GM12878 (cell line): ENCODE measurements around the gene GMDS. TPM values are rescaled to one million over a fixed set of nuclear protein-coding genes. Genes with fewer than 3 reads are reported as not detected.

Experiments used
- ATAC-seq: fragments of 200-7000 bp; cut with Tn5 transposase; 3 replicates; pipeline ENCODE4 v1.9.1; 2020; ENCODE audit warnings: mild to moderate bottlenecking, moderate library complexity
- BruUV-seq: library from RNA; stranded (reverse); fragments of 400-500 nt; replicated peaks from 2 replicates; lab custom pipeline; 2021; lab: Mats Ljungman, UMichigan
- CTCF ChIA-PET: fragments of 300-600 bp; sonication (Branson Sonifier 250); formaldehyde crosslinking; extraction: SDS; loops from one replicate; lab custom pipeline; 2021; ENCODE audit warnings: inconsistent platforms; lab: Yijun Ruan, JAX
- POLR2A ChIA-PET: fragments of 350-600 bp; formaldehyde crosslinking; extraction: SDS; loops from one replicate; lab custom pipeline; 2021; ENCODE audit warnings: inconsistent platforms; lab: Charles Lee
- RAD21 ChIA-PET: fragments of 300-600 bp; sonication (Branson Sonifier 250); formaldehyde crosslinking; loops from one replicate; lab custom pipeline; 2023; ENCODE audit warnings: antibody characterized with exemption; ENCODE audit not compliant: unreplicated experiment; lab: Charles Lee
- SMC1A ChIA-PET: fragments of 300-600 bp; sonication (Branson Sonifier 250); formaldehyde crosslinking; loops from one replicate; lab custom pipeline; 2023; ENCODE audit not compliant: unreplicated experiment, uncharacterized antibody; lab: Charles Lee
- DNase-seq: peaks from one replicate; pipeline ENCODE4 v3.0.0-alpha.2; 2011; ENCODE audit warnings: low read depth, low spot score
- FAIRE-seq: peaks from 3 replicates; lab custom pipeline; 2011; peaks lifted over from hg19 to GRCh38; lab: Jason Lieb, UNC
- H2AFZ ChIP-seq: 2 replicates; pipeline ENCODE4 v1.6.0; 2011; ENCODE audit warnings: low read depth, low read length, control low read depth; ENCODE audit not compliant: control insufficient read depth
- H3K27ac ChIP-seq: 2 replicates; pipeline ENCODE4 v1.5.1; 2011; ENCODE audit warnings: control low read depth; ENCODE audit not compliant: control insufficient read depth, insufficient read depth
- H3K27me3 ChIP-seq, 2 experiments: replicated peaks in 1 of 2; 2 replicates each; pipeline versions ENCODE4 v1.6.0 to v1.6.1; 2011; ENCODE audit warnings: low read length in 1 of 2; ENCODE audit not compliant: control insufficient read depth in 2 of 2, insufficient read depth in 2 of 2
- H3K36me3 ChIP-seq, 2 experiments: 2 replicates each; pipeline ENCODE4 v1.5.1; 2011; ENCODE audit warnings: low read length in 1 of 2; ENCODE audit not compliant: control insufficient read depth in 2 of 2, insufficient read depth in 2 of 2
- H3K4me1 ChIP-seq: 2 replicates; pipeline ENCODE4 v1.6.1; 2011; ENCODE audit warnings: mild to moderate bottlenecking, low read length, moderate library complexity, mixed read lengths; ENCODE audit not compliant: control insufficient read depth, insufficient read depth
- H3K4me2 ChIP-seq: 2 replicates; pipeline ENCODE4 v1.6.0; 2011; ENCODE audit warnings: control low read depth; ENCODE audit not compliant: control insufficient read depth, insufficient read depth
- H3K4me3 ChIP-seq: fragments of 200-600 bp; sonication (generic); 2 replicates; pipeline ENCODE4 v1.5.1; 2016
- H3K79me2 ChIP-seq: 2 replicates; pipeline ENCODE4 v1.6.0; 2011; ENCODE audit warnings: low read length; ENCODE audit not compliant: control insufficient read depth, insufficient read depth
- H3K9ac ChIP-seq: 2 replicates; pipeline ENCODE4 v1.8.0; 2011; ENCODE audit warnings: low read length, control low read depth, mixed read lengths; ENCODE audit not compliant: control insufficient read depth, insufficient read depth
- H3K9me3 ChIP-seq: replicated peaks from 3 replicates; pipeline ENCODE4 v1.5.1; 2011; ENCODE audit warnings: mild to moderate bottlenecking, low read length; ENCODE audit not compliant: control insufficient read depth, insufficient read depth
- H4K20me1 ChIP-seq: 2 replicates; pipeline ENCODE4 v1.6.0; 2011; ENCODE audit not compliant: control insufficient read depth, insufficient read depth
- BMI1 ChIP-seq: fragments of 450-650 bp; IDR thresholded peaks from 2 replicates; pipeline ENCODE4 v1.6.1; 2016; ENCODE audit warnings: mild to moderate bottlenecking, moderate library complexity, borderline replicate concordance
- BRCA1 ChIP-seq: IDR thresholded peaks from 2 replicates; pipeline ENCODE4 v1.6.1; 2011; ENCODE audit warnings: low read depth, low read length, improper control_type of control experiment
- CREB1 ChIP-seq: IDR thresholded peaks from 2 replicates; pipeline ENCODE4 v1.6.1; 2012; ENCODE audit warnings: low read depth, mild to moderate bottlenecking, inconsistent platforms
- JUND ChIP-seq: IDR thresholded peaks from 2 replicates; pipeline ENCODE4 v1.6.1; 2012; ENCODE audit warnings: low read depth, mild to moderate bottlenecking, low read length, improper control_type of control experiment, moderate library complexity
- MEF2B ChIP-seq: fragments of 450-650 bp; IDR thresholded peaks from 2 replicates; pipeline ENCODE4 v1.6.1; 2018; ENCODE audit warnings: mild to moderate bottlenecking, moderate library complexity; ENCODE audit not compliant: partially characterized antibody, poor library complexity, severe bottlenecking
- MYC ChIP-seq: IDR thresholded peaks from 2 replicates; pipeline ENCODE4 v1.6.1; 2011; ENCODE audit warnings: mild to moderate bottlenecking, low read length, moderate library complexity, inconsistent platforms; ENCODE audit not compliant: insufficient read depth, insufficient replicate concordance, insufficient read length, severe bottlenecking
- PAX5 ChIP-seq: IDR thresholded peaks from 2 replicates; pipeline ENCODE4 v1.6.1; 2011; ENCODE audit warnings: low read depth, low read length, borderline replicate concordance
- POLR2AphosphoS5 ChIP-seq: IDR thresholded peaks from 2 replicates; pipeline ENCODE4 v1.6.1; 2011; ENCODE audit warnings: mild to moderate bottlenecking, low read length, inconsistent platforms
- SMAD1 ChIP-seq: fragments of 450-650 bp; IDR thresholded peaks from 2 replicates; pipeline ENCODE4 v1.6.1; 2018; ENCODE audit warnings: mild to moderate bottlenecking, low read depth; ENCODE audit not compliant: partially characterized antibody
- ZBED1 ChIP-seq: IDR thresholded peaks from 2 replicates; pipeline ENCODE4 v1.6.1; 2016; ENCODE audit warnings: borderline replicate concordance
- WGBS: methylation state at CpG from one replicate; pipeline ENCODE4 v1.1.6; 2016; ENCODE audit warnings: low lambda C conversion rate; ENCODE audit not compliant: insufficient replicate concordance, insufficient coverage; ENCODE audit errors: missing lambda C conversion rate; 5-methylcytosine and 5-hydroxymethylcytosine counted together
- in situ Hi-C: fragments of 300-500 bp; cut with MboI; formaldehyde crosslinking; loops from 9 replicates; pipeline ENCODE4 v1.14.3; 2018; ENCODE audit warnings: mixed read lengths
- intact Hi-C: fragments of 100-400 bp; cut with micrococcal nuclease; formaldehyde crosslinking; loops from one replicate; pipeline ENCODE4 v1.14.2; 2022; ENCODE audit not compliant: unreplicated experiment
- polyA plus RNA-seq, 11 experiments: library from polyadenylated mRNA; depleted of rRNA in 4 of 11; unstranded in 6 of 11; stranded (reverse) in 5 of 11; fragments of >200 nt; fragmentation: Nextera tagmentation in 4 of 11; fragmentation: Illumina TruSeq in 1 of 11; extraction: Ambion mirVana in 4 of 11; extraction: Trizol in 1 of 11; gene quantifications; 1 replicate in 1 of 11; 2 replicates in 10 of 11; pipeline versions ENCODE4 v1.2.1 to v1.2.3, GENCODE V29; 2011 to 2016; ENCODE audit warnings: inconsistent platforms in 2 of 11, missing spikeins in 2 of 11, low read depth in 1 of 11
- total RNA-seq, 4 experiments: library from RNA; depleted of rRNA in 3 of 4; stranded (reverse); fragments of >200 nt in 3 of 4; fragmentation: Illumina TruSeq in 1 of 4; extraction: Trizol in 1 of 4; gene quantifications; 2 replicates each; pipeline versions ENCODE4 v1.2.1 to v1.2.3, GENCODE V29; 2013 to 2021
- TF ChIP-seq, protein P1 (sequence below), 3 experiments: IDR thresholded peaks in 2 of 3; conservative IDR thresholded peaks in 1 of 3; 2 replicates each; pipeline ENCODE4 v1.5.1; 2011; ENCODE audit warnings: low read depth in 3 of 3, low read length in 3 of 3, mild to moderate bottlenecking in 3 of 3, control low read depth in 2 of 3, moderate library complexity in 2 of 3, inconsistent platforms in 1 of 3, mixed read lengths in 1 of 3; ENCODE audit not compliant: control insufficient read depth in 2 of 3, insufficient read depth in 1 of 3; ENCODE audit errors: extremely low read depth in 1 of 3
- TF ChIP-seq, protein P2 (sequence below): fragments of 150-350 bp; IDR thresholded peaks from 2 replicates; pipeline ENCODE4 v1.6.1; 2016; ENCODE audit warnings: low read depth, low read length
- TF ChIP-seq, protein P3 (sequence below): fragments of 450-650 bp; IDR thresholded peaks from 2 replicates; pipeline ENCODE4 v1.6.1; 2014; ENCODE audit warnings: mild to moderate bottlenecking
- TF ChIP-seq, protein P4 (sequence below): IDR thresholded peaks from 2 replicates; pipeline ENCODE4 v1.6.1; 2011; ENCODE audit warnings: mild to moderate bottlenecking, low read depth, low read length, moderate library complexity; ENCODE audit not compliant: insufficient replicate concordance

Gene GMDS
- total and polyA plus RNA-seq, 10 of the 15 experiments (the other 5 are each of a cell fraction or from before 2014, with no cell fraction given), result 0.61 to 53.8 (median 29.3) TPM

DNA sequence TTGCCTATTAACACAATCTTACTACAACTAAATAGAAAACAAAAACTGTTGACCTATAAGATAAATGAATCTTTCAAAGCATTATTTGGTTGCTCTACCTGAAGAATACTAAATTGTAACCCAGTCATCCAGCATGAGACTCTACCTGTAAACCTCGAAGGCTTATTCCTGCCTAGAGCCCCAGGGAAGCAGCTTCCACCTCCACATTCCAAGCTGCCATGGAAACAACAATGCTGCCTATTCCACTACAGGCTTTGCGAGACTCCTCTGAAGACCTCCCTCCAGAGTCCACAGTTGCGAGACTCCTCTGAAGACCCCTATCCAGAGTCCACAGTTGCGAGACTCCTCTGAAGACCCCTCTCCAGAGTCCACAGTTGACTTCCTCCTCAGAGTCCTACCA is 15.7 kb downstream of the GMDS start:
- Histone ChIP-seq H4K20me1 (no peaks in the 10 kb centered on the region), H3K36me3 (no peaks in the 10 kb centered on the region), H3K4me1 (peaks cover 30% of the 10 kb centered on the region), H3K79me2 (peaks cover 33% of the 10 kb centered on the region), H3K27me3 (no peaks in the 10 kb centered on the region), H3K9me3 (no peaks in the 10 kb centered on the region), H3K4me3 (no peak overlapping the region), H3K4me2 (peak overlapping the region; percentile 28; the same call in 1 of the 2 replicates), H2AFZ (no peak overlapping the region), H3K9ac (no peak overlapping the region), H3K27ac (no peak overlapping the region)
- intact Hi-C loops, result no loop called here
- no peak for ATAC-seq
- SMC1A ChIA-PET, result no interaction called here
- CTCF ChIA-PET, result interaction anchor here (0.6 to 1.0 kb wide), 2 partner anchors 21 to 67 kb away, joined by 3 read pairs; no protein-coding TSS in a partner anchor
- POLR2A ChIA-PET, result no interaction called here
- no peak for DNase-seq
- in situ Hi-C loops, result no loop called here
- FAIRE-seq, result no peak
- RAD21 ChIA-PET, result interaction anchor here (1.1 kb wide), 1 partner anchor 10 kb away, joined by 3 read pairs; no protein-coding TSS in a partner anchor
- no TSS peak for BruUV-seq
- WGBS, result 86% methylated on average over 4 of the region's 4 CpGs
- TF ChIP-seq POLR2AphosphoS5, result no peak
- no peak for TF ChIP-seq PAX5
- no peak for TF ChIP-seq SMAD1
- no peak for TF ChIP-seq ZBED1
- no peak for TF ChIP-seq BMI1
- no peak for TF ChIP-seq CREB1
- TF ChIP-seq, protein P1, sequence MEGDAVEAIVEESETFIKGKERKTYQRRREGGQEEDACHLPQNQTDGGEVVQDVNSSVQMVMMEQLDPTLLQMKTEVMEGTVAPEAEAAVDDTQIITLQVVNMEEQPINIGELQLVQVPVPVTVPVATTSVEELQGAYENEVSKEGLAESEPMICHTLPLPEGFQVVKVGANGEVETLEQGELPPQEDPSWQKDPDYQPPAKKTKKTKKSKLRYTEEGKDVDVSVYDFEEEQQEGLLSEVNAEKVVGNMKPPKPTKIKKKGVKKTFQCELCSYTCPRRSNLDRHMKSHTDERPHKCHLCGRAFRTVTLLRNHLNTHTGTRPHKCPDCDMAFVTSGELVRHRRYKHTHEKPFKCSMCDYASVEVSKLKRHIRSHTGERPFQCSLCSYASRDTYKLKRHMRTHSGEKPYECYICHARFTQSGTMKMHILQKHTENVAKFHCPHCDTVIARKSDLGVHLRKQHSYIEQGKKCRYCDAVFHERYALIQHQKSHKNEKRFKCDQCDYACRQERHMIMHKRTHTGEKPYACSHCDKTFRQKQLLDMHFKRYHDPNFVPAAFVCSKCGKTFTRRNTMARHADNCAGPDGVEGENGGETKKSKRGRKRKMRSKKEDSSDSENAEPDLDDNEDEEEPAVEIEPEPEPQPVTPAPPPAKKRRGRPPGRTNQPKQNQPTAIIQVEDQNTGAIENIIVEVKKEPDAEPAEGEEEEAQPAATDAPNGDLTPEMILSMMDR (IDR thresholded peaks at IDR 0.05 in 2 of 3, conservative IDR thresholded peaks at IDR 0.05 in 1 of 3; ENCODE audit: control insufficient read depth in 2 of 3, extremely low read depth in 1 of 3, insufficient read depth in 1 of 3, low read depth in 3 of 3, low read length in 3 of 3), result no peak
- TF ChIP-seq, protein P2, sequence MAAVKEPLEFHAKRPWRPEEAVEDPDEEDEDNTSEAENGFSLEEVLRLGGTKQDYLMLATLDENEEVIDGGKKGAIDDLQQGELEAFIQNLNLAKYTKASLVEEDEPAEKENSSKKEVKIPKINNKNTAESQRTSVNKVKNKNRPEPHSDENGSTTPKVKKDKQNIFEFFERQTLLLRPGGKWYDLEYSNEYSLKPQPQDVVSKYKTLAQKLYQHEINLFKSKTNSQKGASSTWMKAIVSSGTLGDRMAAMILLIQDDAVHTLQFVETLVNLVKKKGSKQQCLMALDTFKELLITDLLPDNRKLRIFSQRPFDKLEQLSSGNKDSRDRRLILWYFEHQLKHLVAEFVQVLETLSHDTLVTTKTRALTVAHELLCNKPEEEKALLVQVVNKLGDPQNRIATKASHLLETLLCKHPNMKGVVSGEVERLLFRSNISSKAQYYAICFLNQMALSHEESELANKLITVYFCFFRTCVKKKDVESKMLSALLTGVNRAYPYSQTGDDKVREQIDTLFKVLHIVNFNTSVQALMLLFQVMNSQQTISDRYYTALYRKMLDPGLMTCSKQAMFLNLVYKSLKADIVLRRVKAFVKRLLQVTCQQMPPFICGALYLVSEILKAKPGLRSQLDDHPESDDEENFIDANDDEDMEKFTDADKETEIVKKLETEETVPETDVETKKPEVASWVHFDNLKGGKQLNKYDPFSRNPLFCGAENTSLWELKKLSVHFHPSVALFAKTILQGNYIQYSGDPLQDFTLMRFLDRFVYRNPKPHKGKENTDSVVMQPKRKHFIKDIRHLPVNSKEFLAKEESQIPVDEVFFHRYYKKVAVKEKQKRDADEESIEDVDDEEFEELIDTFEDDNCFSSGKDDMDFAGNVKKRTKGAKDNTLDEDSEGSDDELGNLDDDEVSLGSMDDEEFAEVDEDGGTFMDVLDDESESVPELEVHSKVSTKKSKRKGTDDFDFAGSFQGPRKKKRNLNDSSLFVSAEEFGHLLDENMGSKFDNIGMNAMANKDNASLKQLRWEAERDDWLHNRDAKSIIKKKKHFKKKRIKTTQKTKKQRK, result no peak
- TF ChIP-seq, protein P3, sequence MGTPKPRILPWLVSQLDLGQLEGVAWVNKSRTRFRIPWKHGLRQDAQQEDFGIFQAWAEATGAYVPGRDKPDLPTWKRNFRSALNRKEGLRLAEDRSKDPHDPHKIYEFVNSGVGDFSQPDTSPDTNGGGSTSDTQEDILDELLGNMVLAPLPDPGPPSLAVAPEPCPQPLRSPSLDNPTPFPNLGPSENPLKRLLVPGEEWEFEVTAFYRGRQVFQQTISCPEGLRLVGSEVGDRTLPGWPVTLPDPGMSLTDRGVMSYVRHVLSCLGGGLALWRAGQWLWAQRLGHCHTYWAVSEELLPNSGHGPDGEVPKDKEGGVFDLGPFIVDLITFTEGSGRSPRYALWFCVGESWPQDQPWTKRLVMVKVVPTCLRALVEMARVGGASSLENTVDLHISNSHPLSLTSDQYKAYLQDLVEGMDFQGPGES, result no peak
- no peak for TF ChIP-seq MEF2B
- TF ChIP-seq MYC, result no peak
- TF ChIP-seq BRCA1, result no peak
- no peak for TF ChIP-seq JUND
- TF ChIP-seq, protein P4, sequence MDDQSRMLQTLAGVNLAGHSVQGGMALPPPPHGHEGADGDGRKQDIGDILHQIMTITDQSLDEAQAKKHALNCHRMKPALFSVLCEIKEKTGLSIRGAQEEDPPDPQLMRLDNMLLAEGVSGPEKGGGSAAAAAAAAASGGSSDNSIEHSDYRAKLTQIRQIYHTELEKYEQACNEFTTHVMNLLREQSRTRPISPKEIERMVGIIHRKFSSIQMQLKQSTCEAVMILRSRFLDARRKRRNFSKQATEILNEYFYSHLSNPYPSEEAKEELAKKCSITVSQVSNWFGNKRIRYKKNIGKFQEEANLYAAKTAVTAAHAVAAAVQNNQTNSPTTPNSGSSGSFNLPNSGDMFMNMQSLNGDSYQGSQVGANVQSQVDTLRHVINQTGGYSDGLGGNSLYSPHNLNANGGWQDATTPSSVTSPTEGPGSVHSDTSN, result no peak
